Psoas muscle (tissue), 8 donors: Measurements from ENCODE around the gene CPT1B. TPM values are rescaled to one million over a fixed set of nuclear protein-coding genes. Genes with fewer than 3 reads are reported as not detected.

Source experiments
- ATAC-seq, 4 donors: fragments of 200-7000 bp; cut with Tn5 transposase; one replicate each; pipeline ENCODE4 v1.9.1; 2020; ENCODE audit warnings: moderate library complexity in 3 of 4, mild to moderate bottlenecking in 2 of 4
- DNase-seq, 2 donors: peaks; one replicate each; pipeline ENCODE4 v3.0.0-alpha.2; 2020
- H3K27ac ChIP-seq: fragments of 200-600 bp; one replicate; pipeline ENCODE4 v1.8.0; 2022
- H3K27me3 ChIP-seq, 3 donors: fragments of 200-600 bp in 1 of 3; one replicate each; pipeline versions ENCODE4 v1.6.1 to v1.8.0; 2013 to 2022; ENCODE audit warnings: low read length in 2 of 3, mild to moderate bottlenecking in 2 of 3, moderate library complexity in 1 of 3; ENCODE audit not compliant: insufficient read depth in 3 of 3
- H3K36me3 ChIP-seq, 2 donors: fragments of 200-600 bp in 1 of 2; one replicate each; pipeline versions ENCODE4 v1.6.1 to v1.8.0; 2013 to 2022; ENCODE audit warnings: low read depth in 1 of 2, mild to moderate bottlenecking in 1 of 2, moderate library complexity in 1 of 2; ENCODE audit not compliant: insufficient read depth in 1 of 2
- H3K4me1 ChIP-seq: fragments of 200-600 bp; one replicate; pipeline ENCODE4 v1.8.0; 2022
- H3K4me3 ChIP-seq: fragments of 200-600 bp; one replicate; pipeline ENCODE4 v1.8.0; 2022; ENCODE audit warnings: mild to moderate bottlenecking
- H3K9me3 ChIP-seq: fragments of 200-600 bp; one replicate; pipeline ENCODE4 v1.8.0; 2022
- CTCF ChIP-seq: fragments of 200-600 bp; IDR thresholded peaks from one replicate; pipeline ENCODE4 v1.8.0; 2022; ENCODE audit warnings: antibody characterized with exemption
- WGBS, 3 donors: extraction: QIAGEN DNeasy Blood & Tissue Kit; methylation state at CpG; one replicate each; pipeline versions ENCODE4 v1.1.6 to v1.1.7; 2013; 5-methylcytosine and 5-hydroxymethylcytosine counted together
- intact Hi-C, 2 donors: fragments of 100-400 bp; cut with DNase I; formaldehyde crosslinking; loops; one replicate each; pipeline versions ENCODE4 v1.11.0 to v1.14.2; 2022
- polyA plus RNA-seq, 3 donors: library from polyadenylated mRNA; stranded (reverse); fragments of 200-250 nt; gene quantifications; one replicate each; pipeline ENCODE4 v1.2.3, GENCODE V29; 2013
- total RNA-seq, 4 donors: library from RNA; stranded (reverse); fragmentation: NEBNext Ultra II Directional in 2 of 4; extraction: Animal tissue kit (Norgen Biotek cat#: 25700) in 2 of 4; gene quantifications; one replicate each; pipeline versions ENCODE4 v1.2.1 to v1.2.4, GENCODE V29; 2021 to 2023
- donor health status: healthy with polysubstance abuse.
- donor health status: DM: no; HTN: no; CAD: no; lungs with moderate emphysema.
- donor health status: Bipolar disorder and iron deficiency.
- donor health status: healthy.
- donor health status: DM: yes; HTN: yes; CAD: no.
- donor health status: DM: no; HTN: no; CAD: no.
- donor health status: DM: no; HTN: no; CAD: no.
- donor health status: DM: yes; HTN: yes; CAD: no.

Gene CPT1B
- total and polyA plus RNA-seq, 7 donors = 57.4 to 144 (median 87.6) TPM

GRCh38 chr22:50570861-50571260 is 7.4 kb downstream of the CPT1B start:
- no peak for TF ChIP-seq CTCF
- ATAC-seq = no peak
- 86 to 89% (median 86%) methylated on average over 12 of the region's 12 CpGs for WGBS, 3 donors
- intact Hi-C loops = no loop called here
- Histone ChIP-seq H3K27me3 (no peaks in the 10 kb centered on the region), H3K36me3 (peaks cover 0 to 86% of the 10 kb centered on the region in 2 donors), H3K9me3 (no peaks in the 10 kb centered on the region), H3K4me1 (peaks cover 7% of the 10 kb centered on the region), H3K4me3 (no peak overlapping the region), H3K27ac (peak overlapping the region; percentile 36)
- no peak for DNase-seq

GRCh38 chr22:50569896-50570535 is 8.2 kb downstream of the CPT1B start:
- Histone ChIP-seq H3K9me3 (no peaks in the 10 kb centered on the region), H3K27me3 (no peaks in the 10 kb centered on the region), H3K27ac (no peak overlapping the region), H3K4me3 (no peak overlapping the region), H3K36me3 (peaks cover 0 to 78% of the 10 kb centered on the region in 2 donors), H3K4me1 (peaks cover 7% of the 10 kb centered on the region)
- TF ChIP-seq CTCF = no peak
- DNase-seq = no peak
- 77 to 82% (median 77%) methylated on average over 12 to 13 of the region's 13 CpGs for WGBS, 3 donors
- intact Hi-C loops = no loop called here
- no peak for ATAC-seq

- Histone ChIP-seq H3K27me3 (no peaks in the 10 kb centered on the region), H3K4me1 (peaks cover 7% of the 10 kb centered on the region), H3K9me3 (no peaks in the 10 kb centered on the region), H3K36me3 (peaks cover 0 to 70% of the 10 kb centered on the region in 2 donors), H3K4me3 (no peak overlapping the region), H3K27ac (no peak overlapping the region)
- WGBS, 3 donors = 64 to 75% (median 68%) methylated on average over 8 of the region's 8 CpGs
- ATAC-seq = no peak
- intact Hi-C loops = no loop called here
- TF ChIP-seq CTCF = no peak
- DNase-seq = no peak
Observed at GRCh38 chr22:50569041-50569459, 9.2 kb downstream of the CPT1B start.

- Histone ChIP-seq H3K4me1 (peaks cover 8% of the 10 kb centered on the region), H3K9me3 (no peaks in the 10 kb centered on the region), H3K4me3 (no peak overlapping the region), H3K36me3 (peaks cover 0 to 65% of the 10 kb centered on the region in 2 donors), H3K27me3 (no peaks in the 10 kb centered on the region), H3K27ac (no peak overlapping the region)
- WGBS, 3 donors = 75 to 84% (median 80%) methylated on average over 7 of the region's 7 CpGs
- ATAC-seq = no peak
- DNase-seq = no peak
- TF ChIP-seq CTCF = no peak
- intact Hi-C loops = no loop called here
Observed at GRCh38 chr22:50568626-50569025, 9.6 kb downstream of the CPT1B start.
